H1 (cell line): ENCODE data around the gene OR2A12. TPM values are rescaled to one million over a fixed set of nuclear protein-coding genes. Genes with fewer than 3 reads are reported as not detected.

ENCODE experiments used
- BRCA1 ChIP-seq: IDR thresholded peaks from 2 replicates; pipeline ENCODE4 v1.6.1; 2012; ENCODE audit warnings: low read depth, low read length, improper control_type of control experiment
- polyA plus RNA-seq, 7 experiments: library from polyadenylated mRNA; depleted of rRNA in 3 of 7; stranded (reverse) in 5 of 7; unstranded in 2 of 7; fragments of >200 nt in 5 of 7; fragments of 200-250 nt in 2 of 7; gene quantifications; 1 replicate in 5 of 7; 2 replicates in 1 of 7; 4 replicates in 1 of 7; pipeline versions ENCODE4 v1.2.1 to v1.2.3, GENCODE V29; 2011 to 2013; ENCODE audit warnings: missing spikeins in 2 of 7, mixed read lengths in 2 of 7
- total RNA-seq: library from RNA; stranded (reverse); fragmentation: NEBNext Ultra II Directional; extraction: Animal tissue kit (Norgen Biotek cat#: 25700); gene quantifications from 2 replicates; pipeline ENCODE4 v1.2.1, GENCODE V29; 2021

Gene OR2A12
- total and polyA plus RNA-seq, 2 of the 8 experiments (the other 6 are each of a cell fraction or from before 2014, with no cell fraction given): not detected

- no peak for TF ChIP-seq BRCA1
Observed at GRCh38 chr7:144037414-144038035, 48.6 kb upstream of the OR2A12 start (continued).
